GM19025 (cell line): Measurements from ENCODE around the gene ARL13B.

Source experiments
- ATAC-seq: cut with Tn5 transposase; IDR thresholded peaks from one replicate; pipeline ENCODE4 v1.9.1; 2021; ENCODE audit warnings: mild to moderate bottlenecking, low read depth, moderate library complexity; ENCODE audit not compliant: unreplicated experiment

The ARL13B gene

GRCh38 chr3:94093151-94093550 is 113.2 kb downstream of the ARL13B start:
- ATAC-seq: no peak

DNA sequence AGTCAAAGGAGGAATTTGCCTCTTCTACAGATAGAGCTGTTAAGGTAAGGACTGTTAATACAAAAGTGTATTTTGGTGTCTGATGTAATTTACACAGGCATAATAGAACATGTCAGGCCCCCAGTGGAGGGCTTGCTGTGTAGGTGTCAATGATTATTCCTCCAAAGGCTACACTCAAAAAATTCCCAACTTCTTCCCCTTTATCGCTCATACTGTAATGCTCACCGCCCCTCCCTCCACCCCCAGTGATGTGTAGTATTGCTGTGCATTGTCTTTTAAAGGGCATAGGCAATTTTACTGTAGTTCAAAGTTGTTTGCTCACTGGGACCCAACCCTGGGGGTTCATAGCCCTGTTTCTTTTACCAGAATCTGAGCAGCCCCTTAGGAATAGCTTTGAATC is 115.2 kb downstream of the ARL13B start:
- ATAC-seq: no peak

GRCh38 chr3:94098452-94098851 is 118.5 kb downstream of the ARL13B start:
- no peak for ATAC-seq

- no peak for ATAC-seq
These were observed 119.4 kb downstream of the ARL13B start for GRCh38 chr3:94099311-94099710.

DNA sequence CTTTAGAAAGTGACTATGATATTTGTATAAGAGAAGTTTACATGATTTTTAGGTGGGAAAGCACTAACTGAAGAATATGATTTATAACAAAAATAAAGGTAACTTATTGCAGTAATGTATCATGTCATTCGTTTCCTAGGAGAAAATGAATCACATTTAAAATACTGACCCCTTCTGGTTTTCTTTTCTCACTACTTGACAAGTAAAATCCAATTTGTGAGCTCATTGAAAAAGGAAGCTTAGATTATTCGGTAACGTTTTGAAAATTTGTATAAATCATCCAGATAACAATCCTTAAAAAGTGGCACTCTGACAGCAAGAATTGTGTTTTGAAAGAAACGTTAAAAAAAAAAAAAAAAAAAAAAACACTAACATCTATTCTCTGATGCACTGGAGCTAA is 121.9 kb downstream of the ARL13B start:
- ATAC-seq: no peak
